Left cardiac atrium (tissue), 4 donors: ENCODE results near the gene RPRD2. TPM values are rescaled to one million over a fixed set of nuclear protein-coding genes. Genes with fewer than 3 reads are reported as not detected.

Experiments used
- ATAC-seq, 2 donors: fragments of 200-7000 bp; cut with Tn5 transposase; one replicate each; pipeline ENCODE4 v1.9.1; 2020; ENCODE audit warnings: mild to moderate bottlenecking in 2 of 2, moderate library complexity in 2 of 2
- DNase-seq: peaks from one replicate; pipeline ENCODE4 v3.0.0-alpha.2; 2020
- intact Hi-C, 2 donors: fragments of 100-400 bp; cut with DNase I; formaldehyde crosslinking; loops; one replicate each; pipeline versions ENCODE4 v1.14.1 to v1.15.1; 2022 to 2023
- total RNA-seq, 2 donors: library from RNA; stranded (reverse); fragmentation: NEBNext Ultra II Directional; extraction: Animal tissue kit (Norgen Biotek cat#: 25700); gene quantifications; one replicate each; pipeline ENCODE4 v1.2.1, GENCODE V29; 2021
- donor health status: DM: no; HTN: yes; CAD: no.
- donor health status: DM: no; HTN: yes; CAD: no; lungs with severe emphysema.
- donor health status: DM: yes; HTN: yes; CAD: no.
- donor health status: Dilated cardiomyopathy.

The RPRD2 gene
- total RNA-seq, 2 donors from 2014 or later, result 22.5 to 24.3 TPM

DNA sequence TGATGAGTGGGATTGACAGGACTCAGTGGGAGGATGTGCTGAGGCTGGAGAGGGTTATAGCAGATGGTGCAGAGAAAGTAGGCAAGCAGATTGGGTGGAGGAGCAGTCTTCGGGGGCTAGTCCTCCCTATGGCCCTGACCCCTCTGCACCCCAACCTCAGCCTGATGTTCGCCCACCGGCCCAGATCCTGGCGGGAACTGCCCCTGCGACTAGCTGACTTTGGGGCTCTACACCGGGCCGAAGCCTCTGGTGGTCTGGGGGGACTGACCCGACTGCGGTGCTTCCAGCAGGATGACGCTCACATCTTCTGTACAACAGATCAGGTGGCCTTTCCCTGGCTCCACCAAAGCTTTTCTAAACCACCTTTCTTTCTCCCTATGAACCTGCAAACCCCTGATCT, 134.4 kb downstream of the RPRD2 start:
- DNase-seq (no peak), ATAC-seq (no peak)
- intact Hi-C loops, result no loop called here

GRCh38 chr1:150505431-150505830, 141.5 kb downstream of the RPRD2 start:
- DNase-seq (no peak), ATAC-seq (no peak)
- intact Hi-C loops, result no loop called here

DNA sequence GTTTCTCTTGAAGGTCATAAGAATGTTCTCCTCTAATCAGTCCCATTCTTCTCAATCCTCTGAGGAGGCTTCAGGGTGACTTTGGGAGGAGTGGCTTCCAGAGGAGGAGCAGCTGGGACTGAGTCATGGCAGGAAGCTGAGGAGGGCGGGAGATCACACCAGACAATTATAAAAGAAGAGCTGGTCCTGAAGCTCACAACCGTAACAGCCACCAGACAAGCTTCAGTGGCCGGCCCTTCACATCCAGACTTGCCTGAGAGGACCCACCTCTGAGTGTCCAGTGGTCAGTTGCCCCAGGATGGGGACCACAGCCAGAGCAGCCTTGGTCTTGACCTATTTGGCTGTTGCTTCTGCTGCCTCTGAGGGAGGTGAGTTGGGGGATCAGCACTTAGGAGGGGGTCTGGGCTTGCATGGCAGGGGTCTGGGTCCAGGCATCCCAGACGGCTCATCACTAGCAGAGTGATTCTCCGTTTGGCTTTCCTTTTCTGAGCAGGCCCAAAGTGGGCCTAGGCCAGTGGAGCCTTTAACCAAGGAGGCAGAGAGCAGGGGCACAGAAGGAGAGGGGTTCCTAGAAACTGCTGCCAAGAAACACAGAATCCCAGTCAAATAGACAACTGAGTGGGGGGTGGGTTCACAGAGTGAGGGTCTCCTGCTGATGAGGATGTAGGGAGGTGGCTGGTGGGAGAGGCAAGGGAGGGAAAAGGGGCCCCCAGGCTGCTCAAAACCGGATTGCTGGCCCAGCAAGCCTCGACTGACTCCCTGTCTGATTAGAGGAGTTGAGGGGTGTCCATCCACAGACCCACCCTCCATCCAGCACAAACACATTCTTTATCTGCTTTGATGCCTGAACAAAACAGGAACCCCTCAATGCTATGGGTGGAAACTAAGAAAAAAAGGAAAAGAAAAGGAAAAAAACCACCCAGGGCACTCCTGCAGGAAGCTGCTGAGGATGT, 144.2 kb downstream of the RPRD2 start, which contains the start of gene ECM1:
Gene ECM1, plus strand, starts transcription at position 198 of the 953 bp plus-strand sequence. Its CDS starts 101 bp downstream, at position 299.
- ATAC-seq (peak; percentile 82 to 92), DNase-seq (peak; percentile 73)
- intact Hi-C loops, result no loop called here

- intact Hi-C loops, result no loop called here
- no peak for DNase-seq
- ATAC-seq, result peak in 1 of 2 donors; percentile 4
Observed at GRCh38 chr1:150508982-150509381, 145.0 kb downstream of the RPRD2 start.

GRCh38 chr1:150511551-150511950, 147.6 kb downstream of the RPRD2 start:
- no peak for ATAC-seq
- no peak for DNase-seq
- intact Hi-C loops, result no loop called here

DNA sequence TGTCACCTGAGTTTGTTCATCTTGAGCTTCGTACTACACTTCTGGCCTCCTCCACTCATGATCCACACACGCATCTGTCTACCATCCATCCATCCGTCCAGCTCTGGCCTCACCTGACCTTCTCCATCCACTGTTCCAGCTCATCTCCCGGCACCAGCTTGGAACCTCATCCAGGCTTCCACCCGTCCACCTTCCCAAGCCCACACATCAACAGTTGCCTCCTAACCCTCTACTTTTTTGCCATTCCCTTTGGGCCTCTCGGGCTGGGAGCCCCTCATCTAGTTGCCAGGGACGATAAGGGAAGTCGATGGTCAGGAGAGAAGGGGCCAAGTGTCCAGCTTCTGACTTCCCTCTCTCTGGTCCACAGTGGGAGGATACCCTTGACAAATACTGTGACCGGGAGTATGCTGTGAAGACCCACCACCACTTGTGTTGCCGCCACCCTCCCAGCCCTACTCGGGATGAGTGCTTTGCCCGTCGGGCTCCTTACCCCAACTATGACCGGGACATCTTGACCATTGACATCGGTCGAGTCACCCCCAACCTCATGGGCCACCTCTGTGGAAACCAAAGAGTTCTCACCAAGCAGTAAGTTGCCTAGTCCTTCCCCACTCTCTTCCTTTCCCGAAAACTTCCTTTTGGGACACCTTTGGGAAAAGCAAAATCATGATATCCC, 148.2 kb downstream of the RPRD2 start:
- intact Hi-C loops, result no loop called here
- ATAC-seq, result no peak

GRCh38 chr1:150512846-150513245, 148.9 kb downstream of the RPRD2 start:
- intact Hi-C loops, result no loop called here
- no peak for ATAC-seq

More for the DNA sequence above, 148.2 kb downstream of the RPRD2 start:
- no peak for DNase-seq

GRCh38 chr1:150513351-150513791, 149.4 kb downstream of the RPRD2 start:
- no peak for ATAC-seq
- DNase-seq, result no peak
- intact Hi-C loops, result no loop called here

More at GRCh38 chr1:150512846-150513245, 148.9 kb downstream of the RPRD2 start:
- DNase-seq, result no peak

DNA sequence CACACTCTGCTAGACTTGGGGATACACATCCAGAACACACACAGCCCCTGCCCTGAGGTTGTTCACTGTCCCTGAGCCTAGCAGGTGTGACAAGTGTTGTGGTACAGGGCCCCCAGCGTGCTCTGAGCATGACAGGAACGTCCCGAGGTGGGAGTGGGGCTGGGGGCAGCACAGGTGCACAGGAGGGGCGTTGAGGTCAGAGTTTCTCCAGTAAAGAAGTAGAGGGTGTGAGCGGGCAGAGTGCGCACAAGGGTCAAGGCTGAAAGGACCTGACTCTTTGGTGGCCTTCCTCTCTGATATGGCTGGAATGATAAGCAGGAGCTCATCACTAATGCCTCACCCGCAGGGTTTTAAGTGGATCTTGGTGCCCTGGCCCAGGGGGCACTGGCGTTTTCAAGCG, 150.3 kb downstream of the RPRD2 start:
- intact Hi-C loops, result no loop called here
- no peak for ATAC-seq
- no peak for DNase-seq

- intact Hi-C loops, result no loop called here
- peak; percentile 41 for DNase-seq
- no peak for ATAC-seq
Observed at GRCh38 chr1:150514913-150515327, 151.0 kb downstream of the RPRD2 start.

- DNase-seq, result peak; percentile 98
- intact Hi-C loops, result no loop called here
- ATAC-seq, result peak; percentile 99
Observed at GRCh38 chr1:150515328-150516049, 151.5 kb downstream of the RPRD2 start, which contains the start of gene FALEC. FALEC (plus strand) TSS chr1:150515752.

DNA sequence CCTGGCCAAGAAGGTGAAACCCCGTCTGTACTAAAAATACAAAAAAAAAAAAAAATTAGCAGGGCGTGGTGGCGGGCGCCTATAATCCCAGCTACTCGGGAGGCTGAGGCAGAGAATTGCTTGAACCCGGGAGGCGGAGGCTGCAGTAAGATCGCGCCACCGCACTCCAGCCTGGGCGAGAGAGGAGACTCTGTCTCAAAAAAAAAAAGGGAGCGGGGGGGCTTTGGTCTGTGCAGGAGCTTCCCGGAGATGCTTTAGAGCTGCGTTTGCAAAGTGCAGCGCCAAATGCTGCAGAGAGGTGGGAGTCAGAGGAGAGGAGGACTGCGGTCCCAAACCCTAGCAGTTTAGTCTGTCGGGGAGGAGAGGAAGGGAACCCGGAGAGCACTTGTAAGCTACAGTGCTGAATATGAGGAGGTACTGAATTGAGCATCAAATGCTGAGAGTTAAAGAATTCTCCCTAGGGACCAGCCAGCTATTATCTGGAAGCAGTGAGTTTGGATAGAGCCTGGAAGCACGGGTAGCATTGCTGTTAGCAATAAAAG, 152.2 kb downstream of the RPRD2 start:
- intact Hi-C loops, result no loop called here
- no peak for DNase-seq
- peak; percentile 8 to 10 for ATAC-seq

- intact Hi-C loops, result no loop called here
- ATAC-seq, result no peak
Observed at GRCh38 chr1:150516616-150517015, 152.7 kb downstream of the RPRD2 start.

DNA sequence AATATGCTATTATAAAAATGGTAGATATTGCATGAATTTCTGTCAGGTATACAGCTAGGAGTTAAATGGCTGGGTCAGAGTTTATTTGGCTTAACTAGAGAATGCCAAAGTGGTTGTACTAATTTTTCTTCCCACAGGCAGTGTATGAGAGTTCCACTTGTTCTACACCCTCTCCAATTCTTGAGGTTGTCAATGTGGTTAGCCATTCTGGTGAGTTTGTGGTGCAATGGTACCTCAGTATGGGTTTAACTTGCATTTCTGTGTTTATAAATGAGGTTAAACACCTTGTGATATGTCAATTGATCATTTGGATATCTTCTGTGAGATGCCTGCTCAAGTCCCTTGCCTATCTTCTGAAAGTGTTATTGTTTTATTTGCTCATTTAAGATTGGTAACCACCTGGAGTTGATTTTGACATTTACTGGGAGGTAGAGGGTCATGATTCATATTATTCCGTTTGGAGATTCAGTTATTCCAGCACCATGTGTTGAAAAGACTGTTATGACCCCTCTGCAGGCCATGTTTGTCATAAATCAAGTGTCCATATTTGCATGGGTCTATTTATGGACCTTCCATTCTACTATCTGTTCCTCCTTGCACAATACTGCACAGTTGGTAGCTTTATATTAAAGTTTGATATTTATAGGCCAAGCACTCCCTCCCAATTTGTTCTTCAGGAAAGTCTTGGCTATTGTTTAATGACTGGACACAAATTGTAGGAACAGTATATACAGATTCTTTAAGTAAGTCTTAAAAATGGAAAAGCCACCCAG, 157.4 kb downstream of the RPRD2 start:
- no peak for DNase-seq
- no peak for ATAC-seq
- intact Hi-C loops, result no loop called here

More at GRCh38 chr1:150516616-150517015, 152.7 kb downstream of the RPRD2 start:
- no peak for DNase-seq

GRCh38 chr1:150525348-150525747, 161.4 kb downstream of the RPRD2 start:
- intact Hi-C loops, result no loop called here
- DNase-seq (no peak), ATAC-seq (no peak)
